ENCODE results near the gene STK24.

STK24 gene

GRCh38 chr13:98511435-98511834 is 65.5 kb downstream of the STK24 start:
- TF ChIP-seq, protein P1, sequence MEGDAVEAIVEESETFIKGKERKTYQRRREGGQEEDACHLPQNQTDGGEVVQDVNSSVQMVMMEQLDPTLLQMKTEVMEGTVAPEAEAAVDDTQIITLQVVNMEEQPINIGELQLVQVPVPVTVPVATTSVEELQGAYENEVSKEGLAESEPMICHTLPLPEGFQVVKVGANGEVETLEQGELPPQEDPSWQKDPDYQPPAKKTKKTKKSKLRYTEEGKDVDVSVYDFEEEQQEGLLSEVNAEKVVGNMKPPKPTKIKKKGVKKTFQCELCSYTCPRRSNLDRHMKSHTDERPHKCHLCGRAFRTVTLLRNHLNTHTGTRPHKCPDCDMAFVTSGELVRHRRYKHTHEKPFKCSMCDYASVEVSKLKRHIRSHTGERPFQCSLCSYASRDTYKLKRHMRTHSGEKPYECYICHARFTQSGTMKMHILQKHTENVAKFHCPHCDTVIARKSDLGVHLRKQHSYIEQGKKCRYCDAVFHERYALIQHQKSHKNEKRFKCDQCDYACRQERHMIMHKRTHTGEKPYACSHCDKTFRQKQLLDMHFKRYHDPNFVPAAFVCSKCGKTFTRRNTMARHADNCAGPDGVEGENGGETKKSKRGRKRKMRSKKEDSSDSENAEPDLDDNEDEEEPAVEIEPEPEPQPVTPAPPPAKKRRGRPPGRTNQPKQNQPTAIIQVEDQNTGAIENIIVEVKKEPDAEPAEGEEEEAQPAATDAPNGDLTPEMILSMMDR (conservative IDR thresholded peaks at IDR 0.05; ENCODE audit: low read depth, low read length), result no peak
- no peak overlapping the region for H3K4me3 ChIP-seq (ENCODE audit: low read depth, low read length)
- no peak for DNase-seq (ENCODE audit: low read depth)

DNA sequence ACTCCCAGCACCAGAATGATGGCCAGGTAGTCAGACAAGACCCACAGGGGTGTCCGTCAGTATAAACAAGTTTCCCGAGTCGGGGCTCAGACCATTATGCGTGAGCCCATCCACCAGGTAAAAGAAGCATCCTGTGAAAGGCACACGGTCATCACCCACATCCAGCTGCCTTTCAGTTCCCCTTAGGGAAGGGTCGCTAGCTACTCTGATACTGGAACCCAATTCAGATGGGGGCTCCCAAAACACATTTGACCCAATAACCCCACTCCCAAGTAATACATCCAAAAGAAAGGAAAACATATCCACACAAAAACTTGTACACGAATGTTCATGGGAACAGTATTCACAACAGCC is 66.8 kb downstream of the STK24 start:
- DNase-seq (ENCODE audit: low read depth), result no peak
- no peak overlapping the region for H3K4me3 ChIP-seq (ENCODE audit: low read depth, low read length)
- TF ChIP-seq, protein P1 (conservative IDR thresholded peaks at IDR 0.05; ENCODE audit: low read depth, low read length), result no peak

GRCh38 chr13:98509271-98510155 is 67.4 kb downstream of the STK24 start:
- no peak overlapping the region for H3K4me3 ChIP-seq (ENCODE audit: low read depth, low read length)
- TF ChIP-seq, protein P1 (conservative IDR thresholded peaks at IDR 0.05; ENCODE audit: low read depth, low read length), result no peak
- DNase-seq (ENCODE audit: low read depth), result peak; percentile 88

DNA sequence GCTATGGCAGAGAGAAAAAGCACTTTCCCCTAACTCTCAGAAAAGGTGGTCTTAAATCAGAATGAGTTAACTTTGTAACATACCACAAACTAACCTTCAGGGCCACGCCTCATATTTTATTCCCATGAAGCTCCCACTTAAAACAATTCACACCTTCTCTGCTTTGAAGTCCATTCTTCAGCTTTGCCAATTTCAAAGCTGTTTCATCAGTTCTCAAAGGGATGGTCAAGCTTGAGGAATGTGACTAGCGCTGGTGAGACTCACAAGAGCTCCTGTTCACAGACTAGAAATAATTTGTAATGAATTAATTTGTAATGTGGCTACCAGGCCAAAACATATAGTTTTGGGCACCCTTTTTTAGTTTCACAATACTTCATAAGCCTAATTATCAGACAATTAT is 68.2 kb downstream of the STK24 start:
- H3K4me3 ChIP-seq (ENCODE audit: low read depth, low read length), result no peak overlapping the region
- peak; percentile 93 for DNase-seq (ENCODE audit: low read depth)
- TF ChIP-seq, protein P1 (conservative IDR thresholded peaks at IDR 0.05; ENCODE audit: low read depth, low read length), result no peak

DNA sequence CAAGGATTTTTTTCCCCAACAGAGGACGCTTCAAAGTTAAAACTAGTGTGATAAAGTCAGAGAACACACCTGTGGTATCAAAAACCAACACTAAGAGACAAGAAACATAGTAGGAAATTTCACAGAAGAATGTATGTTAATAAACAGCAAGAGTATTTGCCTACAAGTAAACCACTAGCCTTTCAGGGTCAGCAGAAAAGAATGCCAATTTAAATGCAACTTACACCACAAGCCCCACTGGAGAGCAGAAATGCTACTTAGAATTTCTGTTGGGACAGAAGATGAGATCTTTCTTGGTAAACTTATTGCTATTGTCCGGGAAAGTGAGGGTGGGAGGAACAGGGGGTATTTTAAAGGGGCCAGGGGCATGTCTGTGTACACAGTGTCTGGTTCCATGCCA is 68.6 kb downstream of the STK24 start:
- peak; percentile 82 for DNase-seq (ENCODE audit: low read depth)
- TF ChIP-seq, protein P1 (conservative IDR thresholded peaks at IDR 0.05; ENCODE audit: low read depth, low read length), result no peak
- no peak overlapping the region for H3K4me3 ChIP-seq (ENCODE audit: low read depth, low read length)

DNA sequence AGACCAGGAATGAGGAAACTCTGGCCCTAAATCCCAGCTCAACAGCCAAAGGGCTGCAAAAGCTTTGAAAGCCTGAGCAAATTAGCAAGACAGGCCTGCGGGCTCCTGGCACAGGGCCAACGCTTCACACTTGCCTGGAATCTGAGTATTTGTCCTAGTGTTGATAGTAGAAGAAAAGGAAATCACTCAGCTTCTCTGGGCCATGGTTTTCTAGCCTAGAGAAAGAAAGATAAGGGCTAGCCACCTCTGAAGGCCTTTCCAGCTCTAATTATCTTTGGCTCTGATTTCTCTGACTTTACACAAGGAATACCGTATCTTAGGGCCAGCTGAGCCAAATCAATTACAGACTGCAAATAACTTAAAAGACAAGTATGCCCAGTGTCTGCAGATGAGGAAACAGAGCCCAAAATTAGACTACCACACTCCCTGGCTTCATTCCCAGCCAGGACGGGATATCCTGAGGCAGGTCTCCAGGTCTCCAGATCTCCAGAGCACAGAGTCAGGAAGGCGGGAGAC is 69.6 kb downstream of the STK24 start:
- peak; percentile 64 for DNase-seq (ENCODE audit: low read depth)
- no peak overlapping the region for H3K4me3 ChIP-seq (ENCODE audit: low read depth, low read length)

More for the DNA sequence above, 69.6 kb downstream of the STK24 start:
- TF ChIP-seq, protein P1 (conservative IDR thresholded peaks at IDR 0.05; ENCODE audit: low read depth, low read length), result no peak

Data from choroid plexus epithelial cell (primary cell).